GM10847 (cell line): Measurements from ENCODE around the gene TOP1.

Experiments used
- POLR2A ChIP-seq: IDR thresholded peaks from 2 replicates; pipeline ENCODE4 v1.6.1; 2011; ENCODE audit not compliant: insufficient read length; ENCODE audit errors: extremely low read depth

Gene TOP1

GRCh38 chr20:41150664-41151063 is 122.0 kb downstream of the TOP1 start:
- TF ChIP-seq POLR2A = no peak

- no peak for TF ChIP-seq POLR2A
These were observed 122.7 kb downstream of the TOP1 start for GRCh38 chr20:41151134-41151869.

- TF ChIP-seq POLR2A = no peak
These were observed 123.6 kb downstream of the TOP1 start for GRCh38 chr20:41152108-41152757.

DNA sequence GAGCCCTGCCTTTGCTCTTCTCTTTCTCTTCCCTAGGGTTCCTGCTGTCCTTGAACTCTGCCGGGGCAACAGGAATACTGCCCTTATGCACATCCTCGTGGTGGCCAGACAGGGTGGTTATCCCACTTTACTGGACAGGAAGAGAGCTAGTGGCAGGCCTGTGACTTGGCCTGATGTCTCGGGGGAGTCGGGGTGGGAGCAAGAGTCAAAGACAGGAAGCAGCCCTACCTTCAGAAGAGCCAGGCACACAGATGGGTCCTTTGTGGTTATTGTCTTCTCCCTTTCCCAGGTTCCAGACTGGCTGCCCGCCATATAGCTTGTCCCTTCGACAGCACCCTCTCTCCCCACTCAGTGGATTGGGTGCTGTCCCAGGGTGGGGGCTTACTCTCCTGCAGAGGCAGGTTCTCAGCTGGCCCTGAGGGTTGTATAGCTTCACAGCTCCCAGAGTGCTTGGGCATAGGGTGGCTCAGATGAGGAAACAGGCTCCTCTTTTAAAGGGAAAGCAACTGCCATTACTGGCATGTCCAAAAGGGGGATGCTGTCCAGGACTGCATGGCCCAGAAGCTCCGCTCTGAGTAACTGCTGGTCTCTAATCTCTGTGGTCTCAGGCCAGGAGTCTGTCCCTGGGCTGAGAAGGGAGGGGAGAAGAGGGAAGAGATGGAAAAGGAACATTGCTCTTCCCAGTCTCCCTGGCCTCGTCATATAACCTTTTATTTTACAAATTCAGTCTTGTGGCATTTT is 126.0 kb downstream of the TOP1 start:
- TF ChIP-seq POLR2A = no peak

GRCh38 chr20:41155261-41155660 is 126.6 kb downstream of the TOP1 start:
- no peak for TF ChIP-seq POLR2A

- no peak for TF ChIP-seq POLR2A
These were observed 129.5 kb downstream of the TOP1 start for GRCh38 chr20:41158082-41158625.

GRCh38 chr20:41159547-41159946 is 130.9 kb downstream of the TOP1 start:
- TF ChIP-seq POLR2A = no peak

GRCh38 chr20:41160686-41161085 is 132.1 kb downstream of the TOP1 start:
- TF ChIP-seq POLR2A = no peak

GRCh38 chr20:41161886-41162285 is 133.3 kb downstream of the TOP1 start:
- TF ChIP-seq POLR2A = no peak

DNA sequence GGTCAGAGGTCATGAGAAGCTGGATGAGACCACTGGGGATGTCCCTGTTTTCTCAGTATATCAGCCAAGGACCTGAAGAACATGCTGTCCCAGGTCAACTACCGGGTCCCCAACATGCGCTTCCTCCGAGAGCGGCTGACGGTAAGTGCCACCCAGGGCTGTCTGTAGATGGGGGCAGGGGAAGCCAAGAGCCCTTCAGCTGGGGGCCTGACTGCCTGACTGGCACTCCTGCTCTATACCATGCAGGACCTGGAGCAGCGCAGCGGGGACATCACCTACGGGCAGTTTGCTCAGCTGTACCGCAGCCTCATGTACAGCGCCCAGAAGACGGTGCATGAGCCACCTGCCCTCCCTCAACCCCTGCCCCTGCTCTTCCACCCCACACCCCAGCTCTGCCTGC is 133.8 kb downstream of the TOP1 start:
- no peak for TF ChIP-seq POLR2A

- no peak for TF ChIP-seq POLR2A
These were observed 135.2 kb downstream of the TOP1 start for GRCh38 chr20:41163821-41164220.

DNA sequence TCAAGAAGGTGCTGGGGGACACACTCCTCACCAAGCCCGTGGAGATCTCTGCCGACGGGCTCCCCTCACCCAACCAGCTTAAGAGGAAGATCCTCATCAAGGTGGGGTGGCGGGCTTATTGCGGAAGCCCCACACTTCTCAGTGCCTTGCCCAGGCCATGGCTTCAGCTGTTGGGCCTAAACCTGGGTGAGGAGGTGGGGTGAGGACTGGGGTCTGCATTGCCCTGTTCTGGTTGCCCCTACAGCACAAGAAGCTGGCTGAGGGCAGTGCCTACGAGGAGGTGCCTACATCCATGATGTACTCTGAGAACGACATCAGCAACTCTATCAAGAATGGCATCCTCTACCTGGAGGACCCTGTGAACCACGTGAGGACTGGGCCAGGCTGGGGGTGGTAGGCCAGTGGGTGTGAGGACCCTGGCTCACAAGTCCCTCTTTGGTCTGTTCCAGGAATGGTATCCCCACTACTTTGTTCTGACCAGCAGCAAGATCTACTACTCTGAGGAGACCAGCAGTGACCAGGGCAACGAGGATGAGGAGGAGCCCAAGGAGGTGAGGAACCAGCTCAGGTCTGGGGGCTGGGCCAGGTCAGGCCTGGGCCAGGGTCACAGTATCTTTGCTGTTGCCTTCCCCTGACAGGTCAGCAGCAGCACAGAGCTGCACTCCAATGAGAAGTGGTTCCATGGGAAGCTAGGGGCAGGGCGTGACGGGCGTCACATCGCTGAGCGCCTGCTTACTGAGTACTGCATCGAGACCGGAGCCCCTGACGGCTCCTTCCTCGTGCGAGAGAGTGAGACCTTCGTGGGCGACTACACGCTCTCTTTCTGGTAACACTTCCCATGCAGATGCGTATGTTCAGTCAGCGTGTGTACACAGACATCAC is 136.6 kb downstream of the TOP1 start:
- no peak for TF ChIP-seq POLR2A

GRCh38 chr20:41166201-41167117 is 137.8 kb downstream of the TOP1 start:
- TF ChIP-seq POLR2A = no peak

GRCh38 chr20:41167118-41167470 is 138.5 kb downstream of the TOP1 start:
- no peak for TF ChIP-seq POLR2A
